8988T (cell line): ENCODE data around the gene POPDC2.

Source experiments
- DNase-seq: peaks from one replicate; pipeline ENCODE4 v3.0.0; 2011

Gene POPDC2

DNA sequence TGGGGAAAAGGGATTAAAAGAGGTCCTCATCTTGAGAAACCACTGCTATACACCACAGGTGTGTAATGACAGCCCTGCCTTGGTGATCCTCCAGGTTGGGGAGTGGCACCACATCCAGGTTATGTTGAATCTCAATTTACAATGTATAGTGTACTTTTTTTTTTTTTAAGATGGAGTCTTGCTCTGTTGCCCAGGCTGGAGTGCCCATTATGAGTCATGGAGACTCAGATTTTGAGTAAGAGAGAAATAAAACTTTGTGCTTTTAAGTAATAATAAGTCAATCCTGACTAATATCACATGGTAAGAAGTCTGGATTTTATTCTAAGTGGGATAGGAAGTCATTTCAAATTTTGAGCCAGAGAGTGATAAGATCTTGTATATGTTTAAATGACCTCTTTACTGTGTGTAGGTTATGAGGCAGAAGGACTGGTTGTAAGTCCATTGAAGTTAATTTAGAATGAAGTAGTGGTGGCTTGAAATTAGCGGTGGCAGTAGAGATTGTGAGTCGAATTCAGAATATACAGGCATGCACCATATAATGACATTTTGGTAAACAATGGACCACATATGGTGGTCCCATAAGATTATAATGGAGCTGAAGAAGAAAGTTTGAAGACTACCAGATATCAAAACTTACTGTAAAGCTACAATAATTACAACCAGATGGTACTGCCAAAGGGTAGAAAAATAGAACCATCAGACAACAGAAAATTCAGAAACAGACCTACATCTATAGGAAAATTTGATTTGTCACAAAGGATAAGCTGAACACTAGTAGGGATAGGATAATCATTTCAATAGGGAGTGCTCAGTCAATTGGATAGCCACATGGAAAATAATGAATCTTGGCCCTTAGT, 20.7 kb downstream of the POPDC2 start:
- DNase-seq: no peak

DNA sequence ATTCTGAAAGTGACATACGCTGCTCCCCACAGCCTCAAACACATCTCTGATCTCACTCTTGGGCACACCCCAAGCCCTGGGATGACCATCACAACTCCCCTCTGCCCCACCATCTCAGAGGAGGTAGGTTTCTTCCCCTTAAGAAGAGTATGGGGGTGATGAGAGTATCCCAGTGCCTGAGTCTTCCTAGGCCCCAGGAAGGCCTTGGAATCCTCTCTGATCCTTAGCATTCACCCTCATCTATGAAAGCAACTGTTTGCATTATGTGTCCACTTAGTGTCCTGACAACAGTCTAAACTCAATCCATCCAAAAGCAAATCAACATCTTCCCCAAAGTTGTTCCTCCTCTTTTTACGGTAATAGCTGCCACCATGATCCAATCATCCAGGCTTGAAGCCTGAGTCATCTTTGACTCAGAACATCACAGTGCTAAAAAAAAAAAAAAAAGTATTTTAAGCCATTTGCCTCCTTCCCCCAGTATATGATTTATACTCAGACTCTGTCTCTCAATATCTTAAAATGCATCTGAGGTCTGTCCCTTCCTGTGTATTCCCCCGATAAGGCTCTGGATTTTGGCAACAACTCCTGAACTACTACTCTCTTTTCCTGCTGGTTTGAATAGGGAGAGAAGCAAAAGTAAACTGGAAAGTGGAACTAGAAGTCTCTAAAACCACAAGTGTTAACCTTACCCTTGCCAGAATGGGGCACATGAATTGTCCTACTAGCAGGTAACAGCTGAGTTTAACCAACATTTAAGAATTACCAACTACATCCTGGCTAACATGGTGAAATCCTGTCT, 22.5 kb downstream of the POPDC2 start:
- DNase-seq: no peak

DNA sequence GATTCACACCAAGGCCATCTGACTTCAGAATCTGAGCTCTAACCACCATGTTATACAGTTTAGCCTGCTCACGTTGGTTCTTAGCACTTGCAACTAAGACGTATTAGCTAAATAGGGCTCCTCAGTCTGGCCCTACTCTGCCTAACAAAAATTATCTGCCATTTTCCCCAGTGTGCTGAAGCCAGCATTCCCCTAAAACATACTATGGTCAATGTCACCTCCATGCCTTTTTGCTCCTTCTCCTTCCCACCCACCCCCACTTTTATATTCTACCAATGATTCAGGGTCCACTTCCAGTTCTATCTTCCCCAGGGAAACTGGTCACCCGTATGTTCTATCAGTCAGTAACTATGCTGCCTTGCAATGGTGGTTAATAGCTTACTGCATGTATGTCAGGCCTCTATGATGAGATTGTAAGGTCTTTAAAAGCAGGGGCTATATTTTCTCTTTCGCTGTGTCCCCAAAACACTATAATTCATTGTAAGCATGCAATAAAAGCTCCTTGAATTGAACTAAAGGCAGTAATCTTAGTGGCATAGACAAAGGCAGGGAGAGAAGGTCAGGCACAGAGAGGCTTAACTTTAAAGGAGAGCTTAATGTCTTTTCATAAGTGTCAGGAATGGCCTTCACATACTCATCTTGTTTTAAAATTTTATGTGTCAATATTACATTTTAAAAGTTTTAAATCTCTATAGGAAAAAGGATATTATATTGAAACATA, 23.3 kb downstream of the POPDC2 start:
- DNase-seq: no peak

DNA sequence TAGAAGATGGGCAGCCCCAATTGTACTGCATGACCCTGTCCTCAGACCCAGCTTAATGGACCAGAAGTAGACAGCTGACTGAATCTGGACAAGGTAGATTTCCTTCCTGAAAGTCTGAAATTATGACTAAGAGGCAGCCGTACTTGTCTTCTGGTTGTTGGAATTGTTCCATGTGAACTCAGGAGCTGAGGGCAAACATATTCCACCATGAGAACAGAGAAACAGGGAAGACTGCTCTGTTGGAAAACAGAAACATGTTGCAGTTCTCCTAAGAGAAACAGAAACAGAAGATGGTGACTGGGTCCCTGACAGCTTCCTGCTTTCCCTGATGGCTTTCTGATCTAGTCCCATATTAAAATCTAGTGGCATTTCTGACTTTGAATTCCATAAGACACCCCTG, 24.1 kb downstream of the POPDC2 start:
- no peak for DNase-seq

DNA sequence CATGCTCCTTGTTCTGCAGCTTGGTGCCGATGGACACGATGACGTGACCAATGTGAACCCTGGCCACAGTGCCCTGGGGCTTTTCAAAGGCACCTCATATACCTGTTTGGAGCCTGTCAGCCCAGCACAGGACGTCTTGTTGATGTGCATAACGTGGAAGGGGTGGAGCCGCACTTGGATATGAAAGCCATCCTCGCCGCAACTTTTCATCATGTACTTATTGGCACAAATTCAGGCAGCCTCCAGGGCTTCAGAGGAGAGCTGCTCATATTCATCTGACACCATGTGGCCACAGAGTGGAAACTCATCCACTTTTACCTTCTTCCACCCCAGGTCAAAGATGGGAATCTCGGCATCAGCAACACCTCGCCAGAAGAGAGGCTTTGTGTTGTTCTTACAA, 24.7 kb downstream of the POPDC2 start:
- DNase-seq: no peak

DNA sequence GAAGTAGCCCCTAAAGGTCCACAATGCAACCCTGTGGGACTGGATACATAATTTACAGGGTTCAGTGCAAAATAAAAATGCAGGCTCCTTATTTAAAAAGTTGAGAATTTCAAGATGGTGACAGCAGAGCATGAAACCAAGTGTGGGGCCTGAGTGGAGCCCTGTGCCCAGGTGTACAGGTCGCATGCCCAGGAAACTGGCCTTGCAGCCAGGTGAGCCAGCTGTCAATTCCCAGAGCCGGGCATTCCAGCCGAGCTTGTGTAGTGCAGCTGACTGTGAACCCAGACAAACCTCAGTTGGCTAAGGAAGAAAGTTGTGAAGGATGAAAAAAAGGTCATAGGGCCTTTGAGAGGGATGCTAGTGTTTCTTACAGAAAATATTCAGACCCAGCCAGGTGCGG, 27.6 kb downstream of the POPDC2 start:
- no peak for DNase-seq

DNA sequence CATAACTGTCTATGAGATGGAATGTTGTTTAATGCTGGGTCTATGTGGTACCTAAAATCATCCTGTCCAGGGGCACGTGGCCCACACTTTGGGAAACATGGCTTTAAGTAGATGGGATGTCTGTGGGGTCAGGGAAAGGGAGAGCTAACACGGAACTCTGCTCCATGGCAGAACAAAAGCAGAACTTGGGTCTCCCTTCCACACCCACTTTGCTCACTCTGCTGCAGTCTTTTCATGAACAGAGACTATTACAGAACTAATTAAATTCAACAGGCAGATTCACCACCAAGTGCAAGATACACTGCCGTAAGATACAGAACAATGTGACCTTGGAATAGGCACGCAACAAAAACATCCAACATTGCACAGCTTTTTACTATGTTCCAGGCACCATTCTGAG, 28.2 kb downstream of the POPDC2 start:
- no peak for DNase-seq

DNA sequence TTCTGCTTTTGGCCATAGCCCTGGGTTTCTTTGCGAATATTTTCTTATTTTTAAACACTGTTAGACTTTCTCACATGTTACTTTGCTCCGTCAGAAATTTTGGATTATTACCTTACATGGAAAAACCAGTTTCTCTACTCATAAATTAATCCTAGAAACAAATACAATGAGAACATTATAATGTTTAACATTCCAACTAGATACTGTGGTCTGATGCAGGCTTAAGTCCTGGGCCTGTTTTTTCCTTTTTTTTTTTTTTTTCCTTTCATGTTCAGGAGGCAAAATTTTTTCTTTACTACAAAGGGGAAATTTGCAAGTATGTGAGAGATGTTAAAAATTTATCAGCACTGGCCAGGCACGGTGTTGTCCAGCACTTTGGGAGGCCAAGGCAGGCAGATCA, 28.9 kb downstream of the POPDC2 start:
- no peak for DNase-seq

DNA sequence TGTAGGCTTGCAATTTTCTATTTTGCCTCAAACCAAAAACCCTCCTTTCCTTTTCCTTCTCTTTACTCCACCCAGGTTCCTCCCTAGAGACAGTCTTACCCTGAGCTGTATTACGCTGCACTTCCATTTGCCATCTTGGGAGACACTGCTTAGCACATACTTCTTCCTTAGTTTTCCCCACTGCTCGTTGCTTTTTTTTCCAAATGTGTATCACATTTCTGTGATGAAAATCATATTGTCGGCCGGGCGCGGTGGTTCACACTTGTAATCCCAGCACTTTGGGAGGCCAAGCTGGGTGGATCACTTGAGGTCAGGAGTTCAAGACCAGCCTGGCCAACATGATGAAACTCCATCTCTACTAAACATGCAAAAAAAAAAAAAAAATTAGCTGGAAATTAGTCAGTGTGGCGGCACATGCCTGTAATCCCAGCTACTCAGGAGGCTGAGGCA, 29.5 kb downstream of the POPDC2 start:
- no peak for DNase-seq

DNA sequence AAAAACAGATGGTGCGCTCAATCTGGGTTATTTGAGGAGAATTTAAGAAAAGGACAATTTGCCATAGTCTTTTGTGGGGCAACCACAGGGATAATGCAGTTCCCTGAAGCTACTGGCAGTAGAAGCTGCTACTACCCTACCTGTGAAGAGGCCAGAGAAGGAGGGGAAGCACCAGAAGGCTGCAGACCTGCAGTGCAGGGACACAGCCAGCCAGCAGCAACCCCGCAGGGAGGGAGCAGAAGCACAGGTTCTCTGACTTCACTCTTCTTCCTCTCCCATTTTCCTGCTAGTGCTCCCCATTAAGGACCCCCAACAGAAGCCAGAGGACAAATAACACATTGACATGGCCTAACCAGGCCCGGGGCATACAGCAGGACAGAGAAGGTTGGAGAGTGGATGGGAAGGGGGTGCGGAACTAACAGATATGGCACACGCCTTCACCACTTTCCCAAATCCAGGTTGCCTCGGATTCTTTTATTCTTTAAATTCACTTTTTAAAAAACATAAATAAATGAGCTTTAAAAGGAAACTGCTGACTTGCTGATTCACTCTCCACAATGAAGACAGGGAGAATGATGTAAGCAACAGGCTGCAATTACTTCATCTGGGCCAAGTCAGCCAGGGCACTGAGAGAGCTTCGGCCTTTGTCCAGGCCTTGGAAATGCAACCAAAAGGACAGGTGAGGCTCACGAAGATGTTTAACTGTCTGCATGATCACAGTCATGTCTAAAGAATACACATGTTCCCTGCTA, 30.1 kb downstream of the POPDC2 start:
- DNase-seq: no peak

DNA sequence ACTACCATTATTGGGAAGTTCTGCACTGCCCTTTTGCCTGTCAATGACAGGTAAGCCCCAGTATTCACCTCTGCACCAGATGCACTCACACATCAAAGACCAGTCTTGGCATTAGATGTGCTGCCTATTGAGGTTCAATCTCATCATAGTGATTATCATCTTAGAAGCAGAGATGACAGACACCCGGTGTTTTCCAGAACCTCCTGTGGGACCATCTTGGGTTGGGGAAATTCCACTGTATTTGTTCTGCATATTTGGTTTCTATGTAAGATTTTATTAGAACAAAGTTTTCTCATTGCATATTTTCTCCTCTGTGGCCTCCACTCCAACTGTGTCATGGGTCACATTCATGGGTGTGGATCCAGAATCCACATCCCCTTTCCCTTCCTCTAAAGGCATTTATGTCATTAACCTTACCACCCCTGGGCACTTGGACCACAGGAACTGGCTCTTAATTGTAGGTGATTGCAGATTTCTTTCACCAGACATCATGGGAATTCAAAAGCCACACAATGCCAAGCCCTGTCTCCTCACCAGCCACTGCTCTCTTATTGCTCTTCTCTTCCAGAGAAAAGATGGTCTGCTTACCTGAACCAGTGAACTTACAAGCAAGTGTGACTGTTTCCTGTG, 31.5 kb downstream of the POPDC2 start:
- DNase-seq: no peak

DNA sequence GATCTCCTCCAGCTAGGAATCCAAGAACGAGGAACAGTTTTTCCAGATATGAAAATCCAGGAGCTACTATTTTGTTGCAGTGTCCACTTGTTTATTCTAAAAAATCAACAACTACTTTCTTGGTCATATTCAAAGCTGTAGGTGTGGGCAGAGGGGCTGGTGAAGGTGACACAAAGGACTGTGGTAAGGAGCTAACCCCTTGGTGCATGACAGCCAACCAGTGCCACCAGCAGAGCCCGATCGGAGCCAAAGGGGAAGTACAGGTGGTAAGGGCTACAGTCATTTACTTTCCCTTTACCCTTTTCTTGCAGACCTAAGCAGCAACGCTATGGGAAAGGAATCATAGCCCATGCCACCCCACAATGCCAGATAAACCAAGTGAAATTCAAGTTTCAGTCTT, 32.0 kb downstream of the POPDC2 start:
- DNase-seq: no peak

DNA sequence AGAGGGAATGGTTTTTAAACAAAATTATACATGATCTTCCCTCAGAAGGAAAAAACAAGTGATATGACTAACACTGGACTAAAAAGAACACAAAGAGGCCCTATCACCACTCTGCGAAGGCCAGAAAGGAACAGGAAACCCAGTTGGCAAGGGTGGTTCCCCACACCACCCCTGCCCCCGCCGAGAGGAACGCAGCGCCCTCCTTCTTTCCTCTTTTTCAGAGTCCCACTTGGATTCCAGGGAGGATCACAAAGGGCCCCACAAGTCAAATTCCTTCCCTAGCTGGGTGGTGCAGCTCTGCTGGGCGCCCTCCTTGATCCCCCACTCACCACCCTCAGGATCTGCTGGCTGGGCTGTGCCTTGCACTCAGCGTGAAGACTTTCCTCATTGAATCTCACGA, 32.9 kb downstream of the POPDC2 start:
- DNase-seq: no peak

DNA sequence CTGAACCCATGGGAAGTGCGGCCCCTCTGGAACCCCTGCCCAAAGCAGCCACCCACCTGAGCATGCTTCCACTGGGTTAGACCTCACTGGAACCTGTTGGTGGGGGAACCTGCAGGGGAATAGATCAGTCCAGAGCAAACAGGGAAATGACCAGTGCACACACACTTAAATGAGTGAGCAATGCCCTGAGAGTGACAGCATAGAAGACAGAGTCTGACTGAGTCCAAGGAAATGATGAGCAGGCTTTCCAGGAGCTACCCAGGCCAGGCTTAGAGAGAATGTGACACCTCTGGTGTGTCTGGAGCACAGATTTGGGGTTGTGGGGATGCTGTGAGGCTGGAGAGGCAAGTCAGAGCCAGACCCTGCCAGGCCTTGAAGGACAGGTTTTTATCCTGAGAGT, 34.2 kb downstream of the POPDC2 start:
- DNase-seq: no peak

DNA sequence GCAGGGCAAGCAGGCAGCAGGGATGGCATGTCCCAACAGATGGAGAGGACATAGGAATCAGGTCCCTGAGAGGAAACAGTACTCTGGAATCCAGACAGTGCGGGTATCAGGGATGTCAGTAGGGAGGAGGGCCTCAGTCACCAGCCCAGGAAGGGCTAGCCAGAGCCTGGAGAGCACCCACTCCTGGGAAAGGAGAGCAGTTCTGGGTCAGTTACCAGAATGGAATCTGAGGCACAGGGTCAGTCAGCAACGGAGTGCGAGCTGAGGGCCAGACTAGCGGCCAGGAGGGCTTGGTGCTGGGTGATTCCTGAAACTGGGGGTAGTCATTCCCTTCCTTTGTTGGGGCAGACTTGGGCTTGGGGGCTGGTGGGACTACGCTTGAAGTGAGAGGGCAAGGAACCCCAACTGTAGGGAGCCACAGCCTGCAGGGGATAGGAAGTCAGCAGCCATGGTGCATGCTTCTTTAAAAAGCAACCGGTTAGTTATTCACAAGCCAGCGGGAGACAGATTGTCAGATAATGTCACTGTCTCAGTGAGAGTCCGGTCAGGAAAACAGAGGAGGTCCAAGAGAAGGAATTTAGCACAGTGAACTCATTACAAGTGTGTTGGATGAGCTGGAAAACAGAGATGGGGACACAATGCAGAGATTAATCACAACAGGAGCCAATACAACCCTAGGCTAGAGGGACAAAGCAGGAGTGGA, 34.8 kb downstream of the POPDC2 start:
- DNase-seq: no peak

DNA sequence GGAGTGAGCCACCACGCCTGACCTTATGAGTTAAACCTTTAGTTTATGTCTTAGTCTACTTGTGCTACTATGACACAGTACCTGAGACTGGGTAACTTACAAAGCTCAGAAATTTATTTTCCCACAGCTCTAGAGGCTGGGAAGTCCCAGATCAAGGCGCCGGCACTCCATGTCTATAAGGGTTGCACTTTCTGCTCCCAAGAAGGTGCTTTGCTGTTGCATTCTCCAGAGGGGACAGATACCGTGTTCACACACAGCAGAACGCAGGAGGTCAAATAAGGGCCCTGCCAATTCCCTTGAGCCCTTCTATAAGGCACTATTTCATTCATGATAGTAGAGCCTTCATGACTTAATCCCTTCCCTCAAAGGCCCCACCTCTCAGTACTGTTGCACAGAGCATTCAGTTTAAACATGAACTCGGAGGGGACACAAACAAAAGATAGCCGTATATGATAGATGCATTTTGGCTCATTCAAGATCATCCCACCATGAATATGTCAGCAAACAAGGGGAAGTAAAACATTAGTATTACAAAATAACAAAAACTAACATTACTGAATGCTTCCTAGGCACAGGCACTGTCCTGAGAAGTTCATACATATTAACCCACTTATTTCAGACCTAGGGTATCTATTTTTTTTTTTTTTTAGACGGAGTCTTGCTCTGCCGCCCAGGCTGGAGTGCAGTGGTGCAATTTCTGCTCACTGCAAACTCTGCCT, 36.2 kb downstream of the POPDC2 start:
- no peak for DNase-seq

DNA sequence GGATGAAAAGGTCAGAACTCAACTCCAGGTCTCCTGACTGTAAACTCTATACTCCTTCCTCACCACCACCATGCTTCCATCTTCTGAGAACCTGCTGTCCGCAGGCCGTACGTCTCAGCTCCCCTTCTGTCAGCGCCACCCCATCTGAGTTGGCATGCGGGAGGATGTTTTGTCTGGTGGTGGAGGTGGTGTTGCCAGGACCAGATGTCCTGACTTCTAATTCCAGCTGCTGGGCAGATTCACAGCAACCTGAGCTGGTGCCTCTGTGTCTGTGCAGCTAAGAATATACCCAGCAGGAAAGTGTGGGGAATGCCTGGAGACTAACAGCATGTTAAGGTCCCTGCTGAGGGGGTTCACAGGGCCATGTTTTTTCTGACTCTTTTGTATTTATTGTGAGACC, 39.5 kb downstream of the POPDC2 start:
- no peak for DNase-seq

DNA sequence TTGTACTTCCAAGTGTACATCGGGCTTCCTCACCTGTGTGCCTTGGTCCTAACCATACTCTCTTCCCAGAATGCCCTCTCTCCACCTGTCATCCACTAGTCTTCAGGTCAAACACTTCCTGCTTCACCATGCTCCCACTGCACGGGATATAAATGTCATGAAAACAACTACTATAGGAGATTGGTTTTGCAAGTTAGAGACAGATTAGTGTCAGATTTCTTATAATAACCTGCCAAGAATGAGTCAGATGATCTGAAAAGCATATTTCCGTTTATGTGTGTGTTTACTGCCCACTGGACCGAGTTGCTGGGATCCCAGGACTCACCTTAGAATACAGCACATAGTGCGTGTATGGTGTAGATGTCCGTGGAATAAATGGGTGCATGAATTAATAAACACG, 41.3 kb downstream of the POPDC2 start:
- no peak for DNase-seq

DNA sequence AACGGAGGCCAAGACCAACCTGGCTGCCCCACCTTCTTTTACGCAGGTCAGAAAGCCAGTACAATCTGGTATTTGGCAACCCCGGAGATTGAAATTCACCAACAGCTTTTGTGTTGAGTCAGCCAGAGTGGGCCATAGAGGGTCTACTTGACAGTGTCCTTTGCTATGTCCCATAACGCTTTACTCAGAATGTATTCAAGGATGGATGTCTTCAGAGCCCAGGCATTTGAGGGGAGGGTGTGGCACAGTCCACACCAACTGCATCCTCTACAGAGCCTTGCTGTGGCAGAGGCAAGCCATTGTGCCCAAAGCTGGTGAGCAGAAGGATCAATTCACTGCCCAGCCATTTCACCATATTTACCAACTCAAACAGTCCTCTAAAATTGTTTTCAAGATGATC, 44.3 kb downstream of the POPDC2 start:
- DNase-seq: no peak

DNA sequence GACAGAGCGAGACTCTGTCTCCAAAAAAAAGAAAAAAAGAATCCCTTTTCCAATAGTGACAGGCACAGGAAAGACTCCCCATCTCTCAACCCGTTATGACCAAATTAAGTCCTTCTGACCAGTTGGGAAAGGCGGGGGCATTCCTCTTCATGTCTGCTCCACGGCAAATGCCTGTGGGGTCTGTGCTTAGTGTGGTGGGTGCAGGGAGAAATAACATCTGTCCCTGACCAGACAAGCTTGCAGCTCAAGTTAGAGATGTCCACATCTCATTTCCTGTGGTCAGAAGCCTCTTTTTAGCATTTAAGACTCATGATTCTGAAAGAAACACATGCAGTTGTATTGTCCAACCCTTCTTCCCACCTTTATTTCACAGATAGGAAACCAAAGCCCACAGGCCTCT, 46.5 kb downstream of the POPDC2 start:
- no peak for DNase-seq

DNA sequence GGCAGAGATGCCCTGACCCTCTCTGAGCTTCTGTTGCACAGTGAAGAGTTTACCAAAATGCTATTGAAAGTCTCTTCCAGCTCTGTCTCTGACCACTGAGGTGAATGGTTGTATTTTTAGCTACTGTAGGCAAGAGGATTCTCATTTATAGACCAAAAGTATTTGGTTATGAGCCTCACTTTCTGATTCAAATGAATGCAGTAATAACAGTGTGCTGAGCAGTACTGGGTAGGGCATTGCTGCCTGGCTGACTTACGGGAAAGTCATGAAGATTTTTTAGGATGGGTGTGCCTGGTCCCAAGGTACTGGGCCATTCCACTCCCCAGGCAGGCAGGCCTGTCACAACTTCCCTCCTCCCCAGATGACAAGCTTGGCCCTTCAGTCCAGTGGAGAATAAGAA, 47.2 kb downstream of the POPDC2 start:
- DNase-seq: no peak
